Mesodermal cell (in vitro differentiated cells): ENCODE data around the gene GSTM1.
"Not testable (repeated sequence)": the region's sequence is repeated elsewhere in the genome, so short reads cannot be mapped to it uniquely, and the experiment has no call there.

ENCODE experiments used
- H3K27ac ChIP-seq: 2 replicates; pipeline ENCODE4 v1.7.0; 2013; ENCODE audit warnings: mild to moderate bottlenecking, low read depth, low read length, moderate library complexity; ENCODE audit not compliant: severe bottlenecking
- H3K36me3 ChIP-seq: 2 replicates; pipeline ENCODE4 v1.7.1; 2013; ENCODE audit warnings: mild to moderate bottlenecking, low read length, moderate library complexity; ENCODE audit not compliant: control insufficient read depth, insufficient read depth
- H3K4me1 ChIP-seq: one replicate; pipeline ENCODE4 v1.7.1; 2013; ENCODE audit warnings: mild to moderate bottlenecking, low read length; ENCODE audit not compliant: insufficient read depth, control insufficient read depth, poor library complexity, severe bottlenecking
- H3K4me3 ChIP-seq: 2 replicates; pipeline ENCODE4 v1.7.0; 2013; ENCODE audit warnings: low read length, control low read depth, mild to moderate bottlenecking; ENCODE audit not compliant: insufficient read depth, poor library complexity, severe bottlenecking; ENCODE audit errors: extremely low read depth
- H3K9me3 ChIP-seq: 2 replicates; pipeline ENCODE4 v1.7.1; 2013; ENCODE audit warnings: mild to moderate bottlenecking, low read length, moderate library complexity; ENCODE audit not compliant: control insufficient read depth
- WGBS, 2 experiments: methylation state at CpG; one replicate each; pipeline ENCODE4 v1.1.5; 2013; ENCODE audit warnings: missing lambda C conversion rate in 2 of 2; ENCODE audit not compliant: insufficient coverage in 2 of 2; 5-methylcytosine and 5-hydroxymethylcytosine counted together

The GSTM1 gene

DNA sequence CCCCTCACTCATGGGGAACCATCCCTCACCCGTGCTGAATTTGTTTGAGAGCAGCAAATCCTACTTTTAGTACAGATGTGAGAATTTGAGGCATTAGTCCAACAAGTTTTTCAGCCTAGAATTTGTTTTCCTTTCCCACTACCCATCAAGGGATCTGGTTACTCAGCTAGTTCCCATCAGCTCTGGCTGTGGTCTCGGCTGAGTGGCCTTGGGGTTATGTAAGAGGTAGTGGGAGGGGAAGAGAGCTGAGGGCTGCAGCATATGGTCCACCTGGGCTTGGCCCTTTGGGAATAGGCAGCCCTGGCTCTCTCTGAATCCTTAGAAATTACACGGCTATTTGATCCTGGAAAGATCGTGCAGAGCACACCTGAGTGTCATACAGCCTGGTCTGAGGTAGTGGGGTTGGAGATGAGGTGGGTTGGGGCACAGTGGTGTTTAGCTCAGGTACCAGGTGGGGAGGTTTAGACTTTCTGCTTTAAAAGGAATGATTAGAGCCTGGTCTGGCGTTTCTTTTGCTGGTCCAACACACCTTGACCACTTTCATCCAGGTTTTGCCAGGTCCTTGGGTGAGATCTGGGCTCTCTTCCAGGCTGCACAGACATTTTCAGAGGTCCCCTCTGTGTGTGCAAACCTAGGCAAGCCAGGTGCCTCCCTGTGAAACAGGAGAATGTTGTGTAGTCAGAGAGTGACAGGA is 27.5 kb upstream of the GSTM1 start:
- Histone ChIP-seq H3K36me3 (no peaks in the 10 kb centered on the region), H3K9me3 (no peaks in the 10 kb centered on the region), H3K4me3 (no peak overlapping the region), H3K27ac (no peak overlapping the region), H3K4me1 (peaks cover 4% of the 10 kb centered on the region)
- 89% methylated on average over 3 to 4 of the region's 5 CpGs for WGBS, 2 experiments

- not testable (repeated sequence) for H3K4me1 ChIP-seq, H3K4me3 ChIP-seq, H3K9me3 ChIP-seq, H3K27ac ChIP-seq, H3K36me3 ChIP-seq
- 83% methylated on average over 1 to 2 of the region's 4 CpGs for WGBS, 2 experiments
Measured at GRCh38 chr1:109660691-109661026, 27.0 kb upstream of the GSTM1 start.

- Histone ChIP-seq H3K36me3 (no peaks in the 10 kb centered on the region), H3K4me3 (no peak overlapping the region), H3K4me1 (no peaks in the 10 kb centered on the region), H3K27ac (no peak overlapping the region), H3K9me3 (no peaks in the 10 kb centered on the region)
- WGBS, 2 experiments: 73% methylated on average over 2 of the region's 2 CpGs; no CpG with 5 or more reads in 1 of the 2 experiments
Measured at GRCh38 chr1:109661391-109661790, 26.2 kb upstream of the GSTM1 start.

GRCh38 chr1:109664671-109665070 is 22.9 kb upstream of the GSTM1 start:
- Histone ChIP-seq H3K36me3 (no peaks in the 10 kb centered on the region), H3K9me3 (no peaks in the 10 kb centered on the region), H3K4me3 (no peak overlapping the region), H3K27ac (no peak overlapping the region), H3K4me1 (no peaks in the 10 kb centered on the region)
- WGBS, 2 experiments: no CpG with 5 or more reads among the region's 1 CpG

- no peak within 1 kb of the TSS for H3K27ac ChIP-seq
- no peaks in the 10 kb centered on the region for H3K9me3 ChIP-seq
- no peaks in the 10 kb centered on the region for H3K36me3 ChIP-seq
- H3K4me1 ChIP-seq: no peaks in the 10 kb centered on the region
- WGBS, 2 experiments: 0 to 13% methylated on average over 4 to 6 of the region's 22 CpGs
- peak within 1 kb of the TSS; percentile 31 for H3K4me3 ChIP-seq
Measured at GRCh38 chr1:109667452-109668122, 20.0 kb upstream of the GSTM1 start, which contains the start of gene GSTM2. Gene GSTM2, plus strand, starts transcription at chr1:109668057. Its CDS starts 59 bp downstream, at chr1:109668116.

DNA sequence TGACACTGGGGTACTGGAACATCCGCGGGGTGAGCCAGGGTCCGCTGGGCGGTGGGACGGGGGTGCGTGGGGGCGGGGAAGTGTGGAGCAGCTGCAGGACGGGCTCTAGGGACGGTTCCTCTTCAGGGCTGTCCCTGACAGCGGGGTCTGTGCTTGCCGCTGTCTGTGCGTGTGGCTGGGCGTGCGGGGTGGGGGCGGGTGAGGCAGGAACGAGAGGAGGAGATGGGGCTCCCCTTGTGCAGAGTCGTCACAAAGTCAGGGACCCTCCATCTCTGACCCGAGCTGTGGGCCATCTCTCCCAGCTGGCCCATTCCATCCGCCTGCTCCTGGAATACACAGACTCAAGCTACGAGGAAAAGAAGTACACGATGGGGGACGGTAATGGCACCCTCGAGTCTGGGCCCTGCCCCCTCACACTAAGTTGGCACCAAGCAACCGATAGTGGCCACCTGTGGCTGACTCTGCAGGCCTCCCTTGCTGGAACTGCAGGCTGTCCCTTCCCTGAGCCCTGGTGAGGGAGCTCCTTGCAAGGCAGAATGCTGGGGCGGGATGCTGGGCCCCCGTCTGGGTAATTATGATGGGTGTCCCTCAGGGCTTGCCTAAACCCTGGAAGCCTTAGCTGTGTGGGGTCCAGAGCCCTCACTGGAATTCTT is 19.4 kb upstream of the GSTM1 start:
- Histone ChIP-seq H3K36me3 (no peaks in the 10 kb centered on the region), H3K4me3 (peak overlapping the region; percentile 31), H3K4me1 (no peaks in the 10 kb centered on the region), H3K27ac (no peak overlapping the region), H3K9me3 (no peaks in the 10 kb centered on the region)
- WGBS, 2 experiments: 30 to 47% methylated on average over 16 to 18 of the region's 26 CpGs

DNA sequence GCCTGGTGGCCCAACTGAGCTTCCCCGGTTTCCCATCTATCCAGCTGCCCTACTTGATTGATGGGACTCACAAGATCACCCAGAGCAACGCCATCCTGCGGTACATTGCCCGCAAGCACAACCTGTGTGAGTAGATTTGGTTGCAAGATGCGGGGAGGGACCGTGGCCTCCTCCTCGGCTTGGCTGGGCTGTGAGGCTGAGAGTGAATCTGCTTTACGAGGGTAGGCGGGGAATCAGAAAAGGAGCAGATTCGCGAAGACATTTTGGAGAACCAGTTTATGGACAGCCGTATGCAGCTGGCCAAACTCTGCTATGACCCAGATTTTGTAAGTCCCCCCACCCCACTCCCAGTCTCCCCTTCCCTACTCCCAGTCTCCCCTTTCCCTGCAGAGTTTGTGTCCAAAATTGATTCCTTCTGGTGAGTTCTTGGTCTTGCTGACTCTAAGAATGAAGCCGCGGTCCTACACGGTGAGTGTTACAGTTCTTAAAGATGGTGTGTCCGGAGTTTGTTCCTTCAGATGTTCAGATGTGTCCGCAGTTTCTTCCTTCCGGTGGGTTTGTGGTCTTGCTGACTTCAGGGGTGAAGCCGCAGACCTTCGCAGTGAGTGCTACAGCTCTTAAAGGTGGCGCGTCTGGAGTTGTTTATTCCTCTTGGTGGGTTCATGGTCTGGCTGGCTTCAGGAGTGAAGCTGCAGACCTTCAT is 18.2 kb upstream of the GSTM1 start:
- H3K36me3 ChIP-seq: no peaks in the 10 kb centered on the region
- WGBS, 2 experiments: 92 to 95% methylated on average over 20 of the region's 22 CpGs
- H3K9me3 ChIP-seq: no peaks in the 10 kb centered on the region
- H3K27ac ChIP-seq: no peak overlapping the region
- H3K4me1 ChIP-seq: no peaks in the 10 kb centered on the region
- H3K4me3 ChIP-seq: no peak overlapping the region

DNA sequence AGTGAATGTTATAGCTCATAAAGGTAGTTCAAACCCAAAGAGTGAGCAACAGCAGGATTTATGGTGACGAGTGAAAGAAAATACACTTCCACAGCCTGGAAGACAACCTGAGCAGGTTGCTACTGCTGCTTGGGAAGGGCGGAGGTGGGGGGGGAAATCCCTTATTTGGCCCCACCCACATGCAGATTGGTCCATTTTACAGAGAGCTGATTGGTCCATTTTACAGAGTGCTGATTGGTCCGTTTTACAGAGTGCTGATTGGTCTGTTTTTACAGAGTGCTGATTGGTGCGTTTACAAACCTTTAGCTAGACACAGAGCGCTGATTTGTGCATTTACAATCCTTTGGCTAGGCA is 17.7 kb upstream of the GSTM1 start:
- H3K36me3 ChIP-seq, H3K4me1 ChIP-seq, H3K27ac ChIP-seq, H3K4me3 ChIP-seq, H3K9me3 ChIP-seq: not testable (repeated sequence)
- WGBS, 2 experiments: 89% methylated on average over 3 of the region's 5 CpGs; no CpG with 5 or more reads in 1 of the 2 experiments

GRCh38 chr1:109671067-109671466 is 16.6 kb upstream of the GSTM1 start:
- no peak overlapping the region for H3K27ac ChIP-seq
- no peaks in the 10 kb centered on the region for H3K4me1 ChIP-seq
- 89 to 94% methylated on average over 4 to 5 of the region's 5 CpGs for WGBS, 2 experiments
- H3K9me3 ChIP-seq: no peaks in the 10 kb centered on the region
- no peaks in the 10 kb centered on the region for H3K36me3 ChIP-seq
- no peak overlapping the region for H3K4me3 ChIP-seq

- H3K27ac ChIP-seq, H3K4me1 ChIP-seq, H3K36me3 ChIP-seq, H3K4me3 ChIP-seq, H3K9me3 ChIP-seq: not testable (repeated sequence)
- WGBS, 2 experiments: 88 to 100% methylated on average over 1 of the region's 2 CpGs
Measured at GRCh38 chr1:109673861-109674260, 13.8 kb upstream of the GSTM1 start.
